SK-N-MC (cell line): ENCODE data around the gene WDR72.
"Not testable (repeated sequence)": the region's sequence is repeated elsewhere in the genome, so short reads cannot be mapped to it uniquely, and the experiment has no call there.

Source experiments
- EZH2 ChIP-seq: fragments of 200-600 bp; sonication (generic); IDR thresholded peaks from one replicate; pipeline ENCODE4 v1.6.1; 2017; ENCODE audit warnings: antibody characterized with exemption
- POLR2AphosphoS5 ChIP-seq: IDR thresholded peaks from 2 replicates; pipeline ENCODE4 v1.6.1; 2012; ENCODE audit warnings: mild to moderate bottlenecking, low read depth, low read length, borderline replicate concordance

DNA sequence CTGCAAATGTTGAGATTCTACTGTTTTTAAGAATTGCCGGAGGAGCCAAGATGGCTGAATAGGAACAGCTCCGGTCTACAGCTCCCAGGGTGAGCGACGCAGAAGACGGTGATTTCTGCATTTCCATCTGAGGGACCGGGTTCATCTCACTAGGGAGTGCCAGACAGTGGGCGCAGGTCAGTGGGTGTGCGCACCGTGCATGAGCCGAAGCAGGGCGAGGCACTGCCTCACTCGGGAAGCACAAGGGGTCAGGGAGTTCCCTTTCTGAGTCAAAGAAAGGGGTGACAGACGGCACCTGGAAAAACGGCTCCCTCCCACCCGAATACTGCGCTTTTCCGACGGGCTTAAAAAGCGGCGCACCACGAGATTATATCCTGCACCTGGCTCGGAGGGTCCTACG lies 75.3 kb downstream of the WDR72 start:
- not testable (repeated sequence) for TF ChIP-seq POLR2AphosphoS5, EZH2
